Sigmoid colon (tissue), 7 donors: Measurements from ENCODE around the gene GRID2. TPM values are rescaled to one million over a fixed set of nuclear protein-coding genes. Genes with fewer than 3 reads are reported as not detected.

Experiments used
- DNase-seq: peaks from one replicate; pipeline ENCODE4 v3.0.0-alpha.2; 2019
- H3K27ac ChIP-seq, 4 donors: fragments of 200-600 bp; sonication (generic); one replicate each; pipeline ENCODE4 v1.5.1; 2016 to 2019; ENCODE audit warnings: mild to moderate bottlenecking in 1 of 4
- H3K27me3 ChIP-seq, 3 donors: fragments of 200-600 bp; sonication (generic); one replicate each; pipeline ENCODE4 v1.5.1; 2019; ENCODE audit warnings: mild to moderate bottlenecking in 1 of 3
- H3K36me3 ChIP-seq, 4 donors: fragments of 200-600 bp; sonication (generic); one replicate each; pipeline ENCODE4 v1.5.1; 2016 to 2019
- H3K4me1 ChIP-seq, 4 donors: fragments of 200-600 bp; sonication (generic); one replicate each; pipeline ENCODE4 v1.5.1; 2017 to 2019
- H3K4me3 ChIP-seq, 4 donors: fragments of 200-600 bp; sonication (generic); one replicate each; pipeline ENCODE4 v1.5.1; 2017 to 2019; ENCODE audit warnings: mild to moderate bottlenecking in 2 of 4, moderate library complexity in 1 of 4
- H3K9me3 ChIP-seq, 4 donors: fragments of 200-600 bp in 3 of 4; sonication (generic) in 3 of 4; one replicate each; pipeline versions ENCODE4 v1.5.1 to v1.6.1; 2013 to 2019
- EP300 ChIP-seq, 4 donors: sonication (generic); formaldehyde crosslinking; IDR thresholded peaks; one replicate each; pipeline ENCODE4 v1.6.1; 2017; ENCODE audit warnings: antibody characterized with exemption in 4 of 4
- POLR2A ChIP-seq, 2 donors: fragments of 450-650 bp; IDR thresholded peaks; one replicate each; pipeline ENCODE4 v1.6.1; 2016; ENCODE audit warnings: antibody characterized with exemption in 2 of 2, mild to moderate bottlenecking in 2 of 2, moderate library complexity in 2 of 2
- POLR2AphosphoS5 ChIP-seq, 4 donors: sonication (generic); formaldehyde crosslinking; IDR thresholded peaks; one replicate each; pipeline ENCODE4 v1.6.1; 2017; ENCODE audit warnings: antibody characterized with exemption in 4 of 4
- WGBS, 2 donors: extraction: QIAGEN DNeasy Blood & Tissue Kit; methylation state at CpG; one replicate each; pipeline ENCODE4 v1.1.7; 2013; 5-methylcytosine and 5-hydroxymethylcytosine counted together
- intact Hi-C: fragments of 100-400 bp; cut with DNase I; formaldehyde crosslinking; loops from one replicate; pipeline ENCODE4 v1.15.1; 2023
- polyA plus RNA-seq, 3 donors: library from polyadenylated mRNA; stranded (reverse); fragments of 200-250 nt; gene quantifications; one replicate each; pipeline ENCODE4 v1.2.3, GENCODE V29; 2013
- total RNA-seq, 4 donors: library from RNA; depleted of rRNA; stranded (reverse); fragments of >200 nt; gene quantifications; one replicate each; pipeline ENCODE4 v1.1.0, GENCODE V29; 2016
- TF ChIP-seq, protein P1 (sequence below), 4 experiments: fragments of 450-650 bp in 3 of 4; fragments of 200-600 bp in 1 of 4; IDR thresholded peaks; one replicate each; pipeline ENCODE4 v1.5.1; 2016 to 2019; ENCODE audit warnings: antibody characterized with exemption in 4 of 4, mild to moderate bottlenecking in 3 of 4, moderate library complexity in 2 of 4
- donor health status: healthy with polysubstance abuse.
- donor health status: Bipolar disorder and iron deficiency.
- donor health status: healthy.

GRID2 gene
- total and polyA plus RNA-seq, 7 donors = 0.04 to 1.9 (median 0.28) TPM; not detected in 2

DNA sequence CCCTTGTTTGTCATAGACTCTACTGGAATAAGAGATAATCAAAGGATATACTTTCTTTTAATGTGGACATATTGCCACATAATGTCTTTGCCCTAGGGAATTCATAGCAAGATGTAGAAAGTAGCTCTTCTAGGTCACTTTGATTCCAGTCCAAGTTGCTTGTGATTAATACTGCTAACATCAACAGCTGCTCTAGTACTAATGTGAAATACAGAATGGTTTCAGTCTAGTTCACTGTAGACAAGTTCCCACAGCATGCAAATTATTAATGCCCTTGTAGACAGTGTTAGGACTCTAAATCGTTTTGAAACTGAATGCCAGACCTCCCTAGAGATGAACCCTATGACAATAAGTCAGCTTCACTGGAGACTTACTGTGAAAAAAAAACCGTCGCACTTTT lies 1030.2 kb downstream of the GRID2 start:
- H3K27me3 ChIP-seq = no peaks in the 10 kb centered on the region
- H3K27ac ChIP-seq = no peak overlapping the region
- TF ChIP-seq, protein P1, sequence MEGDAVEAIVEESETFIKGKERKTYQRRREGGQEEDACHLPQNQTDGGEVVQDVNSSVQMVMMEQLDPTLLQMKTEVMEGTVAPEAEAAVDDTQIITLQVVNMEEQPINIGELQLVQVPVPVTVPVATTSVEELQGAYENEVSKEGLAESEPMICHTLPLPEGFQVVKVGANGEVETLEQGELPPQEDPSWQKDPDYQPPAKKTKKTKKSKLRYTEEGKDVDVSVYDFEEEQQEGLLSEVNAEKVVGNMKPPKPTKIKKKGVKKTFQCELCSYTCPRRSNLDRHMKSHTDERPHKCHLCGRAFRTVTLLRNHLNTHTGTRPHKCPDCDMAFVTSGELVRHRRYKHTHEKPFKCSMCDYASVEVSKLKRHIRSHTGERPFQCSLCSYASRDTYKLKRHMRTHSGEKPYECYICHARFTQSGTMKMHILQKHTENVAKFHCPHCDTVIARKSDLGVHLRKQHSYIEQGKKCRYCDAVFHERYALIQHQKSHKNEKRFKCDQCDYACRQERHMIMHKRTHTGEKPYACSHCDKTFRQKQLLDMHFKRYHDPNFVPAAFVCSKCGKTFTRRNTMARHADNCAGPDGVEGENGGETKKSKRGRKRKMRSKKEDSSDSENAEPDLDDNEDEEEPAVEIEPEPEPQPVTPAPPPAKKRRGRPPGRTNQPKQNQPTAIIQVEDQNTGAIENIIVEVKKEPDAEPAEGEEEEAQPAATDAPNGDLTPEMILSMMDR (IDR thresholded peaks at IDR 0.05) = no peak
- no peak for TF ChIP-seq EP300 (IDR thresholded peaks at IDR 0.05)
- no peak for TF ChIP-seq POLR2AphosphoS5 (IDR thresholded peaks at IDR 0.05)
- no peak for TF ChIP-seq POLR2A (IDR thresholded peaks at IDR 0.05)
- H3K4me3 ChIP-seq = no peak overlapping the region
- H3K36me3 ChIP-seq = no peaks in the 10 kb centered on the region
- no peak for DNase-seq
- H3K9me3 ChIP-seq = no peaks in the 10 kb centered on the region
- H3K4me1 ChIP-seq = no peaks in the 10 kb centered on the region
- intact Hi-C loops = no loop called here
- WGBS, 2 donors = 44 to 72% methylated on average over 3 of the region's 3 CpGs

DNA sequence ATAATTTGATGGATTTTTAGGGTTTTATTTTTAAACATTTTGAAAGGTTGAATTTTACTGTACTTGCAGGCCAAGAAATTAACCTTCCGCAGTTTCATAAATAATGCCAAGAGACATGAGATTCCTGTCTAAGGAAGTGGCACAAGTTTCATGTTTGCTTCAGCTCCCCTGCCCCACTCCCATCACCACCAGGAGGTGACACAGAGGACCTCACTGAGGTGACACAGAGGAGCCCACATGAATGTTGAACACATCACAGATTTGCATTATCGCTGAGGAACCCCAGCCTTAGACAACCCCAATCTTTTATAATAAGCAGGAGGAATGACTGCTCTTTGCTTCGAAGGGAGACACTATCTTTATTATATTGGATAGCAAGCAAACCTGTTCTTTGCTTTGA lies 1033.4 kb downstream of the GRID2 start:
- 69 to 91% methylated on average over 3 of the region's 3 CpGs for WGBS, 2 donors
- no peaks in the 10 kb centered on the region for H3K4me1 ChIP-seq

DNA sequence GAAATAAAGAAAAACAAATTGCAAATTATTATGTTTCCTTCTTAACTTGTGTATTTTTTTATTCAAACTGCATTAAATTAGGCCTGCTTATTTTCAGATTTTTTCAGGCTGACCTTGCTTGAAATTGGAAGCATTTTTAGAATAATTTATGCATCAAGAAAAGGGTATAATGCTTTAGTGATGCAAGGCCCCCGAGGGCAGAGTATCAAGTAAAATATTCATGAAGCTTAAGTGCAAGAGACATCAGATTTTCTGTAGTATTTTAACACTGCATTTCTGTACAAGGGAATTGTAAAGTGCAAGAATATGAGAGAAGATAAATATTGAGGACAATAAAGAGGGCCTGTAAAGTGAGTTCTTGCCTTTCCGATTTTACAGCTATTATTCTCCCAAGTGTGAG lies 1039.0 kb downstream of the GRID2 start:
- H3K4me1 ChIP-seq = no peaks in the 10 kb centered on the region
- 36 to 73% methylated on average over 2 of the region's 2 CpGs for WGBS, 2 donors
- no peak for DNase-seq
- no peaks in the 10 kb centered on the region for H3K36me3 ChIP-seq
- H3K27me3 ChIP-seq = no peaks in the 10 kb centered on the region
- H3K4me3 ChIP-seq = no peak overlapping the region
- no peak overlapping the region for H3K27ac ChIP-seq
- intact Hi-C loops = no loop called here
- H3K9me3 ChIP-seq = no peaks in the 10 kb centered on the region
- TF ChIP-seq, protein P1 (IDR thresholded peaks at IDR 0.05) = no peak
- TF ChIP-seq POLR2AphosphoS5 (IDR thresholded peaks at IDR 0.05) (no peak), POLR2A (IDR thresholded peaks at IDR 0.05) (no peak), EP300 (IDR thresholded peaks at IDR 0.05) (no peak)

More for the DNA sequence above, 1033.4 kb downstream of the GRID2 start:
- H3K4me3 ChIP-seq = no peak overlapping the region
- intact Hi-C loops = no loop called here
- H3K27me3 ChIP-seq = no peaks in the 10 kb centered on the region
- H3K9me3 ChIP-seq = no peaks in the 10 kb centered on the region
- H3K36me3 ChIP-seq = no peaks in the 10 kb centered on the region
- no peak for DNase-seq
- no peak for TF ChIP-seq POLR2A (IDR thresholded peaks at IDR 0.05)
- no peak overlapping the region for H3K27ac ChIP-seq

DNA sequence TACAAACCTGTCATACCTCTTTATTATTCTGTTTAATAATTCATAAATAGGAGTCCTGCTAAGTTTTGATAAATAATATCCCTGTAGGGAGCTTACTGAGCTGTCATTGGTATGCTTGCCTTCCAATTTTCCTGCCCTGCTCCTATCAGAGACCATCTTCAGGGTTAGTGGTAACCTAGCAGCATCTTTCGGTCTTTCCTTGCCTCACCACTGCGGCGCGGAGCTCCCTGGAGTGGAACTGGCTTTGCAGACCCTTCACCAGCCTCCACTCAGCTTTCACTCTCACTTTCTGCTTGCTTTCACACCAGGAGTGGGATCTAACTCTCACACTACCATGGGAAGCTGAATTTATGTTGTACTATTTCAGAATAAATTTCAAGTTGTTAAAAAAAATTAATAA lies 1043.1 kb downstream of the GRID2 start:
- DNase-seq = no peak
- TF ChIP-seq POLR2A (IDR thresholded peaks at IDR 0.05) = no peak
- TF ChIP-seq, protein P1 (IDR thresholded peaks at IDR 0.05) = no peak
- no peak for TF ChIP-seq EP300 (IDR thresholded peaks at IDR 0.05)
- no peak for TF ChIP-seq POLR2AphosphoS5 (IDR thresholded peaks at IDR 0.05)
- H3K27ac ChIP-seq = no peak overlapping the region
- H3K36me3 ChIP-seq = no peaks in the 10 kb centered on the region
- H3K9me3 ChIP-seq = no peaks in the 10 kb centered on the region
- no peaks in the 10 kb centered on the region for H3K4me1 ChIP-seq
- intact Hi-C loops = no loop called here
- 90 to 96% methylated on average over 4 of the region's 4 CpGs for WGBS, 2 donors
- no peaks in the 10 kb centered on the region for H3K27me3 ChIP-seq
- H3K4me3 ChIP-seq = no peak overlapping the region

DNA sequence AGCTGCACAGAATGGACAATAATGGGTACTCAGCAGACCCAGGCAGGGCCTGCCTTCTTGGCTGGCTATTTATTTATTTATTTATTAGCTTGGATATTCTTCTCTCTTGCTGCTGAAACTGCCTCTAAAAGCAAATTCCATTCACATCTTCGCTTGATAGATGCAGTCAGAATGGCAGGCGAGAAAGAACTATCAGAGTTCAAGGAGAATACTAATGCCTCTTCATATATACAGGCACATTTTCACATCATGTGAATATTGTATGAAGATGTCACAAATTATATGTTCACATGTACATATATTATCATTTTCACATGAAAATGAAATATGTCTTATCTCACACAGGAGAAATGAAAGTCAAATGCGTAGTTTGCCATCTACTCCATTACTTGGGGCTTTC lies 1045.1 kb downstream of the GRID2 start:
- intact Hi-C loops = no loop called here
- H3K4me1 ChIP-seq = no peaks in the 10 kb centered on the region

More for the DNA sequence above, 1045.1 kb downstream of the GRID2 start:
- WGBS, 2 donors = 94 to 95% methylated on average over 3 of the region's 3 CpGs
- Histone ChIP-seq H3K9me3 (no peaks in the 10 kb centered on the region), H3K27ac (no peak overlapping the region), H3K36me3 (no peaks in the 10 kb centered on the region), H3K27me3 (no peaks in the 10 kb centered on the region), H3K4me3 (no peak overlapping the region)
- no peak for DNase-seq
- TF ChIP-seq, protein P1 (IDR thresholded peaks at IDR 0.05) = no peak
- TF ChIP-seq EP300 (IDR thresholded peaks at IDR 0.05) (no peak), POLR2AphosphoS5 (IDR thresholded peaks at IDR 0.05) (no peak), POLR2A (IDR thresholded peaks at IDR 0.05) (no peak)
